Fibroblast of mammary gland (primary cell): ENCODE data around the gene SCG2.
A peak's percentile ranks its signal among the peaks of the same experiment; 100 is the strongest.

Experiments used
- DNase-seq: peaks from one replicate; pipeline ENCODE4 v3.0.0-alpha.2; 2010; ENCODE audit warnings: low read depth
- H3K4me3 ChIP-seq: 2 replicates; pipeline ENCODE4 v1.5.1; 2011; ENCODE audit warnings: low read depth, mild to moderate bottlenecking, low read length, moderate library complexity; ENCODE audit not compliant: control insufficient read depth
- CTCF ChIP-seq: conservative IDR thresholded peaks from 2 replicates; pipeline ENCODE4 v1.5.1; 2011; ENCODE audit warnings: low read depth, low read length, inconsistent platforms; ENCODE audit not compliant: control insufficient read depth, insufficient read depth

Gene SCG2

GRCh38 chr2:223612501-223612900, 10.3 kb upstream of the SCG2 start:
- peak overlapping the region; percentile 41 for H3K4me3 ChIP-seq
- DNase-seq = no peak
- TF ChIP-seq CTCF = no peak

GRCh38 chr2:223611061-223611460, 8.9 kb upstream of the SCG2 start:
- DNase-seq = no peak
- no peak overlapping the region for H3K4me3 ChIP-seq
- TF ChIP-seq CTCF = no peak

GRCh38 chr2:223607476-223607875, 5.3 kb upstream of the SCG2 start:
- no peak for DNase-seq
- H3K4me3 ChIP-seq = no peak overlapping the region
- TF ChIP-seq CTCF = no peak

GRCh38 chr2:223606946-223607345, 4.8 kb upstream of the SCG2 start:
- DNase-seq = no peak
- no peak for TF ChIP-seq CTCF
- no peak overlapping the region for H3K4me3 ChIP-seq

- DNase-seq = no peak
- no peak for TF ChIP-seq CTCF
- H3K4me3 ChIP-seq = no peak overlapping the region
Measured at GRCh38 chr2:223604231-223604630, 2.1 kb upstream of the SCG2 start.

- no peak for TF ChIP-seq CTCF
- no peak for DNase-seq
- H3K4me3 ChIP-seq = no peak overlapping the region
Measured at GRCh38 chr2:223602972-223603371, 811 bp upstream of the SCG2 start.

- no peak overlapping the region for H3K4me3 ChIP-seq
- TF ChIP-seq CTCF = no peak
- no peak for DNase-seq
Measured at GRCh38 chr2:223601018-223601417, 1.1 kb downstream of the SCG2 start.
